GM19025 (cell line): ENCODE results near the gene CYP2C19.
"Not testable (repeated sequence)": the region's sequence is repeated elsewhere in the genome, so short reads cannot be mapped to it uniquely, and the experiment has no call there.

Experiments
- ATAC-seq: cut with Tn5 transposase; IDR thresholded peaks from one replicate; pipeline ENCODE4 v1.9.1; 2021; ENCODE audit warnings: mild to moderate bottlenecking, low read depth, moderate library complexity; ENCODE audit not compliant: unreplicated experiment

The CYP2C19 gene

DNA sequence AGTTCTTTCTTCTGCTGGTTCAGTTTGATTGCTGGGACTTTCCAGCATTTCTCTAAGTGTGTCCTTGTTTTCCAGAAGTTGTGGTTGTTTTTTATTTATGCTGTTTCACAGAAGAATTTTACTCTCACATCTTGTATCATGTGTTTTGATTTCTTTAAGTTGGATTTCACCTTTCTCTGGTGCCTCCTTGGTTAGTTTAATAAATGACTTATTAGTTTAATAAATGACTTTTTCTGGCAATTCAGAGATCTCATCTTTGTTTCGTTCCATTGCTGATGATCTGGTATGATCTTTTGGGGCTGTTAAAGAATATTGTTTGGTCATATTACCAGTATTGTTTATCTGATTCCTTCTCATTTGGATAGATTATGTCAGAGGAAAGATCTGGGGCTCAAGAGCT, 116.2 kb downstream of the CYP2C19 start:
- ATAC-seq: no peak

DNA sequence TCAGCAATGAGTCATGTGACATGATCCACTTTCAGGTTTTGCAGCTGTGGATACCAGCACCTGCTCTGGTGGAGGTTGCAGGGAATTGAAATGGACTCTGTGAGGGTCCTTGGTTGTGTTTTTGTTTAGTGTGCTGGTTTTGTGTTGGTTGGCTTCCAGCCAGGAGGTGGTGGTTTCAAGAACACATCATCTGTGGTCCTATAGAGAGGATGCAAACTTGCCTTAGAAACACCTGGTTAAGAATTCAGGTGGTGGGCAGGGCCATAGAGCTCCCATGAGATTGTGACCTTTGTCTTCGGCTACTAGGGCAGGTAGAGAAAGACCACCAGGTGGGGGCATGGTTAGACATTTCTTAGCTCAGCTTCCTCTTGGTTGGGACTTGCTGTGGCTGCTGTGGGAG, 116.7 kb downstream of the CYP2C19 start:
- no peak for ATAC-seq

DNA sequence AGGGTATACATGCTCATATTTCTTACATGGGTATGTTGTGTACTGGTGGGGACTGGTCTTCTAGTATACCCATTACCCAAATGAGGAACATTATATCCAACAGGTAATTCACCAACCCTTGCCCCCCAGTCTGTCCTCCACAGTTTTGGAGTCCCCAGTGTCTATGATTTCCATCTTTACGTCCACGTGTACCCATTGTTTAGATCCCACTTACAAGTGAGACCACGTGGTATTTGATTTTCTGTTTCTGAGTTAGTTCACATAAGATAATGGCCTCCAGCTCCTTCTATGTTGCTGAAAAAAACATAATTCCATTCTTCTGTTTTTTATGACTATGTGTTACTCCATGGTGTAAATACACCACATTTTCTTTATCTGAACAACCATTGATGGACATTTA, 126.6 kb downstream of the CYP2C19 start:
- no peak for ATAC-seq

DNA sequence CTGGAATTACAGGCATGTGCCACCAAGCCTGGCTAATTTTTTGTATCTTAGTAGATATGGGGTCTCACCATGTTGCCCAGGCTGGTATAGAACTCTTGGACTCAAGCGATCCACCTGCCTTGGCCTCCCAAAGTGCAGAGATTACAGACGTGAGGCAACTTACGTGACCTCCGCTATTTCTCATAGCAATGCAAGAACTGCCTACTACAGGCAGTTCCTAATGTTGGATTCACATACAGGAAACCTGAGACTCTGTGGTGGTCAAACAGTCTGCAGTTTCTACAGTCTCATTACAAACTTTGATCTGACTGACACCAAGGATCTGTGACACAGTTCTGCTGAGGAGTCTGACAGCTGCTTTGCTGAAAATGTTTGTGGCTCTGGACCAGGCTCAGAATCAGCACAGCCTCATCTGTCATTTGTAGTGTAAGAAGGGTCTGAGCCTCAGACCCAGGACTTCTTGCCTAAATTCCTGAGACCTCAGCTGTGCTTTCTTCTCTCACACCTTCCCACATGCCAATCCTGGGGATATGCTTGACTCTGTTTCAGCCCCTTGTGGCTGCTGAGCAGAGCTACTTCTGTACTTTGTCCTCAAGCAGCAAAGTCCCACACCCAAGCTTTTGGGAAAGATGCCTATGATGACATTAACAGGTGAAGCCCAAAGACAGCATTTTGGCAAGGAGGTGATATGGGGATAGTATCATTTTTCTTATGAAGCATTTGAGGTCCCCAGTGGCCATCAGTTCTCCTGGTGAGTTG, 128.0 kb downstream of the CYP2C19 start:
- ATAC-seq: no peak

DNA sequence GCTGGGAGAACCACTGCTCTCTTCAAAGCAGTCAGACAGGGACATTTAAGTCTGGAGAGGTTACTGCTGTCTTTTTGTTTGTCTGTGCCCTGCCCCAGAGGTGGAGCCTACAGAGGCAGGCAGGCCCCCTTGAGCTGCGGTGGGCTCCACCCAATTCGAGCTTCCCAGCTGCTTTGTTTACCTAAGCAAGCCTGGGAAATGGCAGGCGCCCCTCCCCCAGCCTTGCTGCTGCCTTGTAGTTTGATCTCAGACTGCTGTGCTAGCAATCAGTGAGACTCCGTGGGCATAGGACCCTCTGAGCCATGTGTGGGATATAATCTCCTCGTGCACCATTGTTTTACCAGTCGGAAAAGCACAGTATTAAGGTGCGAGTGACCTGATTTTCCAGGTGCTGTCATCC, 135.9 kb downstream of the CYP2C19 start:
- not testable (repeated sequence) for ATAC-seq

DNA sequence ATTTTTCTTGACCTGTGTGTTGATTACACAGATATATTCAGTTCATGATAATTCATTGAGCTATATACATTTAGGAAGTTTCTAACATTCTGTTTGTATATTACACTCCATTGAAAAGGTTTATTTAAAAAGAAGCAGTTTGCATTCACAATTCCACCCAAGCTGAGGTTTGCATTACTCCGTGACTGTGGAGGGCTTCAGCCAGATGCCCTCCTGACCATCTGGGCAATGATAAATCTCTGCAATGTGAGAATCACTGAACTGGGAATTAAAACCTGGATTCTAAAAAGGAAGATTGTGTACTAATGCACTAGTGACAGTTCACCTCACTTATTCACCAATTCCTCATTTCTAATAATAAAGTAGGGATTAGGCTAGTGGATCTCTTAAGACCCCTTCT, 139.6 kb downstream of the CYP2C19 start:
- ATAC-seq: no peak

DNA sequence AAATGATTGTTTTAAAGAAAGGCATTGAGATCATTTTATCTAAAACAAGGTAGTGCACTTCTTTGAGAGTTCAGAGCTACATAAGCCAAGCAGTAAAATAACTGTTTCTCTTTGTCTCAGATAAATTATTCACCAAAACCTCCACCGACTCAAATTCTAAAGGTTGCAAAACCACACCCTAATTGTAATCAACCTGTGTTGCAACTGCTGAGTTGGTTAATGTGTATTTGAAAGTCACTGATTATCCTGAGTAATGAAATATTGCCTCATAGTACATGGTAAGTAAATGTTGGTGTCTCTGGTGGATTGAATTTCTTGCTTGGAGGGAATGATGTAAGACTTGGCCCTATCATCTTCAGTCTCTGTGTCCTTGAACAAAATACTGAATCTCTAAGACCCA, 140.1 kb downstream of the CYP2C19 start:
- no peak for ATAC-seq
